H1 (cell line): ENCODE results near the gene CC2D2A. TPM values are rescaled to one million over a fixed set of nuclear protein-coding genes. Genes with fewer than 3 reads are reported as not detected.

ENCODE experiments used
- CTCF ChIA-PET: fragments of 300-600 bp; sonication (Branson Sonifier 250); formaldehyde crosslinking; loops from one replicate; lab custom pipeline; 2021; ENCODE audit not compliant: partially characterized antibody; lab: Charles Lee
- POLR2A ChIA-PET: fragments of 300-600 bp; sonication (Branson Sonifier 250); formaldehyde crosslinking; loops from one replicate; lab custom pipeline; 2021; ENCODE audit warnings: inconsistent platforms; ENCODE audit not compliant: partially characterized antibody; lab: Charles Lee
- DNase-seq, 2 experiments: peaks; one replicate each; pipeline versions ENCODE4 v3.0.0 to v3.0.0-alpha.2; 2010 to 2022; ENCODE audit warnings: low spot score in 2 of 2, low read depth in 1 of 2, mixed read lengths in 1 of 2
- FAIRE-seq: peaks from 2 replicates; lab custom pipeline; 2011; peaks lifted over from hg19 to GRCh38; lab: Jason Lieb, UNC
- H2AFZ ChIP-seq: 2 replicates; pipeline ENCODE4 v1.8.1; 2012; ENCODE audit warnings: low read length, inconsistent platforms
- H2AK5ac ChIP-seq: 2 replicates; pipeline ENCODE4 v1.6.1; 2013; ENCODE audit warnings: low read depth, low read length
- H2BK120ac ChIP-seq: replicated peaks from 2 replicates; pipeline ENCODE3; 2013; ENCODE audit warnings: low read depth, low read length, inconsistent platforms
- H2BK12ac ChIP-seq: 2 replicates; pipeline ENCODE4 v1.6.1; 2013; ENCODE audit warnings: low read depth, low read length
- H2BK15ac ChIP-seq: 2 replicates; pipeline ENCODE4 v1.6.1; 2013; ENCODE audit warnings: low read length
- H2BK20ac ChIP-seq: 2 replicates; pipeline ENCODE4 v1.6.1; 2013; ENCODE audit warnings: low read length
- H2BK5ac ChIP-seq: 2 replicates; pipeline ENCODE4 v1.6.1; 2013; ENCODE audit warnings: low read depth, low read length
- H3K14ac ChIP-seq: 2 replicates; pipeline ENCODE4 v1.6.1; 2013; ENCODE audit warnings: inconsistent platforms; ENCODE audit not compliant: insufficient read length
- H3K18ac ChIP-seq: 2 replicates; pipeline ENCODE4 v1.6.1; 2013; ENCODE audit warnings: low read length; ENCODE audit errors: extremely low read depth
- H3K23ac ChIP-seq: 2 replicates; pipeline ENCODE4 v1.6.1; 2013; ENCODE audit warnings: inconsistent platforms; ENCODE audit not compliant: insufficient read length
- H3K23me2 ChIP-seq: 2 replicates; pipeline ENCODE4 v1.6.1; 2013; ENCODE audit warnings: low read depth, low read length
- H3K27ac ChIP-seq: 2 replicates; pipeline ENCODE4 v1.6.1; 2011; ENCODE audit warnings: low read depth, low read length, inconsistent platforms
- H3K27me3 ChIP-seq, 4 experiments: replicated peaks in 1 of 4; 1 replicate in 1 of 4; 2 replicates in 3 of 4; pipeline versions ENCODE4 v1.6.1 to v1.8.1; 2011 to 2013; ENCODE audit warnings: low read length in 3 of 4, mild to moderate bottlenecking in 3 of 4, inconsistent platforms in 2 of 4, mixed read lengths in 2 of 4, moderate library complexity in 1 of 4; ENCODE audit not compliant: control insufficient read depth in 3 of 4, insufficient read depth in 3 of 4; ENCODE audit errors: extremely low read depth in 1 of 4
- H3K36me3 ChIP-seq, 4 experiments: 2 replicates each; pipeline versions ENCODE4 v1.6.1 to v1.8.1; 2011 to 2013; ENCODE audit warnings: mild to moderate bottlenecking in 4 of 4, low read length in 3 of 4, moderate library complexity in 2 of 4, control low read depth in 1 of 4, inconsistent platforms in 1 of 4; ENCODE audit not compliant: insufficient read depth in 4 of 4, control insufficient read depth in 2 of 4
- H3K4ac ChIP-seq: replicated peaks from 2 replicates; pipeline ENCODE3; 2013; ENCODE audit warnings: low read length, low read depth, mixed read lengths, inconsistent platforms; ENCODE audit not compliant: insufficient read length
- H3K4me1 ChIP-seq, 4 experiments: replicated peaks in 1 of 4; 1 replicate in 1 of 4; 2 replicates in 3 of 4; pipeline versions ENCODE4 v1.6.1 to v1.8.1; 2011 to 2013; ENCODE audit warnings: low read length in 3 of 4, inconsistent platforms in 2 of 4, mixed read lengths in 1 of 4; ENCODE audit not compliant: insufficient read depth in 4 of 4, control insufficient read depth in 3 of 4
- H3K4me2 ChIP-seq, 2 experiments: 2 replicates each; pipeline versions ENCODE4 v1.6.1 to v1.8.1; 2011 to 2013; ENCODE audit warnings: low read depth in 2 of 2, low read length in 2 of 2, control low read depth in 1 of 2, inconsistent platforms in 1 of 2, mild to moderate bottlenecking in 1 of 2; ENCODE audit not compliant: insufficient read depth in 1 of 2
- H3K4me3 ChIP-seq, 4 experiments: fragments of 200-600, 300-600 bp in 1 of 4; sonication (generic), shearing (Covaris generic), sonication (Bioruptor Twin) in 1 of 4; 2 replicates each; pipeline versions ENCODE4 v1.5.1 to v1.8.1; 2011 to 2016; ENCODE audit warnings: low read length in 4 of 4, low read depth in 3 of 4, control low read depth in 2 of 4, inconsistent platforms in 2 of 4, mild to moderate bottlenecking in 2 of 4, mixed read lengths in 1 of 4, moderate library complexity in 1 of 4; ENCODE audit not compliant: insufficient read depth in 2 of 4; ENCODE audit errors: extremely low read depth in 1 of 4
- H3K56ac ChIP-seq: replicated peaks from 2 replicates; pipeline ENCODE3; 2013; ENCODE audit warnings: low read depth, mild to moderate bottlenecking, mixed read lengths, low read length, inconsistent platforms; ENCODE audit not compliant: insufficient read length
- H3K79me1 ChIP-seq: 2 replicates; pipeline ENCODE4 v1.6.1; 2013; ENCODE audit warnings: low read depth, low read length, control low read depth
- H3K79me2 ChIP-seq, 2 experiments: 2 replicates each; pipeline versions ENCODE4 v1.6.1 to v1.8.1; 2012 to 2013; ENCODE audit warnings: low read length in 2 of 2, mild to moderate bottlenecking in 2 of 2, inconsistent platforms in 1 of 2; ENCODE audit not compliant: insufficient read depth in 2 of 2, control insufficient read depth in 1 of 2
- H3K9ac ChIP-seq, 4 experiments: replicated peaks in 1 of 4; 1 replicate in 1 of 4; 2 replicates in 3 of 4; pipeline versions ENCODE4 v1.6.1 to v1.8.1; 2011 to 2013; ENCODE audit warnings: low read depth in 3 of 4, low read length in 3 of 4, control low read depth in 2 of 4, mild to moderate bottlenecking in 2 of 4, moderate library complexity in 2 of 4, inconsistent platforms in 1 of 4; ENCODE audit errors: extremely low read depth in 1 of 4
- H3K9me3 ChIP-seq, 2 experiments: 2 replicates each; pipeline versions ENCODE4 v1.6.1 to v1.8.1; 2012 to 2013; ENCODE audit warnings: mild to moderate bottlenecking in 2 of 2, moderate library complexity in 2 of 2, control low read depth in 1 of 2, inconsistent platforms in 1 of 2, low read depth in 1 of 2, low read length in 1 of 2, mixed read lengths in 1 of 2; ENCODE audit not compliant: insufficient read depth in 2 of 2
- H4K20me1 ChIP-seq, 2 experiments: replicated peaks in 1 of 2; 2 replicates each; pipeline versions ENCODE3 to v1.8.1; 2011 to 2013; ENCODE audit warnings: inconsistent platforms in 2 of 2, low read length in 2 of 2, mild to moderate bottlenecking in 1 of 2; ENCODE audit not compliant: insufficient read depth in 2 of 2, control insufficient read depth in 1 of 2
- H4K5ac ChIP-seq: 2 replicates; pipeline ENCODE4 v1.6.1; 2013; ENCODE audit warnings: low read length, low read depth, mixed read lengths, inconsistent platforms; ENCODE audit not compliant: insufficient read length
- H4K8ac ChIP-seq: 2 replicates; pipeline ENCODE4 v1.8.0; 2013; ENCODE audit warnings: mild to moderate bottlenecking, moderate library complexity, low read length, inconsistent platforms; ENCODE audit not compliant: insufficient read depth; ENCODE audit errors: extremely low read depth
- H4K91ac ChIP-seq: replicated peaks from 2 replicates; pipeline ENCODE3; 2013; ENCODE audit warnings: low read length, mixed read lengths, inconsistent platforms; ENCODE audit not compliant: insufficient read length
- BRCA1 ChIP-seq: IDR thresholded peaks from 2 replicates; pipeline ENCODE4 v1.6.1; 2012; ENCODE audit warnings: low read depth, low read length, improper control_type of control experiment
- CHD1 ChIP-seq: IDR thresholded peaks from 2 replicates; pipeline ENCODE4 v1.6.1; 2012; ENCODE audit warnings: low read depth, low read length, improper control_type of control experiment
- CHD2 ChIP-seq: IDR thresholded peaks from 2 replicates; pipeline ENCODE4 v1.6.1; 2012; ENCODE audit warnings: low read length, improper control_type of control experiment
- EP300 ChIP-seq, 2 experiments: IDR thresholded peaks; 1 replicate in 1 of 2; 2 replicates in 1 of 2; pipeline ENCODE4 v1.6.1; 2011 to 2012; ENCODE audit warnings: low read depth in 2 of 2, low read length in 2 of 2, mild to moderate bottlenecking in 2 of 2, borderline replicate concordance in 1 of 2, inconsistent platforms in 1 of 2, moderate library complexity in 1 of 2
- FOSL1 ChIP-seq: IDR thresholded peaks from 2 replicates; pipeline ENCODE4 v1.6.1; 2011; ENCODE audit warnings: mild to moderate bottlenecking, low read depth, low read length, moderate library complexity; ENCODE audit not compliant: insufficient read depth
- HDAC6 ChIP-seq: IDR thresholded peaks from one replicate; pipeline ENCODE4 v1.7.1; 2012; ENCODE audit warnings: low read depth, mild to moderate bottlenecking, inconsistent platforms, low read length, moderate library complexity
- NANOG ChIP-seq: IDR thresholded peaks from 2 replicates; pipeline ENCODE4 v1.6.1; 2011; ENCODE audit warnings: low read length, low read depth, mild to moderate bottlenecking, inconsistent platforms; ENCODE audit not compliant: insufficient read depth, poor library complexity, severe bottlenecking
- POLR2AphosphoS5 ChIP-seq: IDR thresholded peaks from 2 replicates; pipeline ENCODE4 v1.6.1; 2011; ENCODE audit warnings: low read depth, low read length
- POU5F1 ChIP-seq: IDR thresholded peaks from 2 replicates; pipeline ENCODE4 v1.6.1; 2011; ENCODE audit warnings: low read depth, mild to moderate bottlenecking, low read length, moderate library complexity
- SAP30 ChIP-seq: fragments of 300-600 bp; sonication (generic); IDR thresholded peaks from 2 replicates; pipeline ENCODE4 v1.7.1; 2012; ENCODE audit warnings: low read length, moderate library complexity, mild to moderate bottlenecking, inconsistent platforms; ENCODE audit not compliant: insufficient read depth, insufficient replicate concordance
- SIRT6 ChIP-seq: IDR thresholded peaks from one replicate; pipeline ENCODE4 v1.7.1; 2012; ENCODE audit warnings: low read length, inconsistent platforms
- SIX5 ChIP-seq: IDR thresholded peaks from 2 replicates; pipeline ENCODE4 v1.6.1; 2011; ENCODE audit warnings: mild to moderate bottlenecking, low read depth, low read length
- TBP ChIP-seq: IDR thresholded peaks from 2 replicates; pipeline ENCODE4 v1.6.1; 2011; ENCODE audit warnings: low read depth, low read length, improper control_type of control experiment
- TEAD4 ChIP-seq: IDR thresholded peaks from 2 replicates; pipeline ENCODE4 v1.6.1; 2012; ENCODE audit warnings: low read depth, low read length, inconsistent platforms, mixed read lengths
- WGBS, 2 experiments: shearing (Covaris generic) in 1 of 2; methylation state at CpG; one replicate each; pipeline versions ENCODE4 v1.1.6 to v1.1.7; 2013 to 2015; ENCODE audit warnings: low lambda C conversion rate in 2 of 2, mixed read lengths in 2 of 2, inconsistent platforms in 1 of 2, low coverage in 1 of 2, missing lambda C conversion rate in 1 of 2; ENCODE audit not compliant: insufficient replicate concordance in 2 of 2, insufficient coverage in 1 of 2, insufficient read length in 1 of 2; ENCODE audit errors: extremely low coverage in 1 of 2, missing lambda C conversion rate in 1 of 2; 5-methylcytosine and 5-hydroxymethylcytosine counted together
- polyA plus RNA-seq, 7 experiments: library from polyadenylated mRNA; depleted of rRNA in 3 of 7; stranded (reverse) in 5 of 7; unstranded in 2 of 7; fragments of >200 nt in 5 of 7; fragments of 200-250 nt in 2 of 7; gene quantifications; 1 replicate in 5 of 7; 2 replicates in 1 of 7; 4 replicates in 1 of 7; pipeline versions ENCODE4 v1.2.1 to v1.2.3, GENCODE V29; 2011 to 2013; ENCODE audit warnings: missing spikeins in 2 of 7, mixed read lengths in 2 of 7
- total RNA-seq: library from RNA; stranded (reverse); fragmentation: NEBNext Ultra II Directional; extraction: Animal tissue kit (Norgen Biotek cat#: 25700); gene quantifications from 2 replicates; pipeline ENCODE4 v1.2.1, GENCODE V29; 2021

The CC2D2A gene
- total and polyA plus RNA-seq, 2 of the 8 experiments (the other 6 are each of a cell fraction or from before 2014, with no cell fraction given) = 11.0 to 12.2 TPM

DNA sequence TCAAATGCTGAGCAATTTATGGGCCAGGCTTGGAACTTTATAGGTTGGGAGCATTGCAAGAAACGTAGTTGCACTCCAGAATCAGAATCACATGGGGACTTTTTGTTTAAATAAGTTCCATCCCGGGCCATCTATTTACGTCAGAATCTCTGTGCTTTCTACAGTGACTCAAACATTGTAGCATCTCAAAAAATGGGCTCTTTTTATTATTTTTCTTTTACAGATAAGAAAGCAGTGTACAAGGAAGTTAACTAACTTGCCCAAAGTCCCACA is 10.2 kb downstream of the CC2D2A start:
- Histone ChIP-seq H3K4ac (peak overlapping the region; percentile 24), H2AK5ac (no peak overlapping the region; the same call in 1 of the 2 replicates), H3K79me1 (no peaks in the 10 kb centered on the region), H3K79me2 (no peaks in the 10 kb centered on the region), H3K27ac (peak overlapping the region; percentile 86; the same call in 1 of the 2 replicates), H4K20me1 (no peaks in the 10 kb centered on the region), H4K8ac (peak overlapping the region; percentile 90; the same call in 1 of the 2 replicates), H3K27me3 (no peaks in the 10 kb centered on the region), H3K56ac (no peak overlapping the region), H3K23ac (no peak overlapping the region), H3K4me2 (peak overlapping the region; percentile 60 to 83), H3K36me3 (no peaks in the 10 kb centered on the region), H3K9me3 (no peaks in the 10 kb centered on the region), H3K18ac (peak overlapping the region; percentile 88; the same call in 1 of the 2 replicates), H3K14ac (no peak overlapping the region), H2BK5ac (peak overlapping the region; percentile 97), H2AFZ (no peak overlapping the region), H4K91ac (peak overlapping the region; percentile 81), H2BK20ac (no peak overlapping the region), H3K4me3 (peak overlapping the region; percentile 40 to 69 (median 66); a peak in 7 of 8 replicates), H2BK12ac (peak overlapping the region; percentile 77), H3K4me1 (peaks cover 3 to 6% (median 5%) of the 10 kb centered on the region in 4 experiments; a peak in 5 of 7 replicates), H4K5ac (peak overlapping the region; percentile 89), H3K23me2 (peaks cover 2% of the 10 kb centered on the region), H2BK15ac (peak overlapping the region; percentile 13; the same call in 1 of the 2 replicates), H3K9ac (peak overlapping the region in 2 of 4 experiments; percentile 74 to 92; a peak in 5 of 7 replicates), H2BK120ac (no peak overlapping the region)
- CTCF ChIA-PET = interaction anchor here (0.5 to 1.8 kb wide), 36 partner anchors 9 to 474 kb away, joined by 3 to 15 read pairs (median 4); partner anchors contain the start of genes CC2D2A and CD38
- no peak for DNase-seq
- WGBS, 2 experiments = 72% methylated on average over 3 of the region's 3 CpGs; no CpG with 5 or more reads in 1 of the 2 experiments
- no peak for FAIRE-seq
- POLR2A ChIA-PET = interaction anchor here (0.9 to 3.8 kb wide), 8 partner anchors 10 to 403 kb away, joined by 3 to 52 read pairs (median 4); partner anchors contain the start of genes CC2D2A and FBXL5
- TF ChIP-seq SAP30 (no peak), NANOG (no peak), FOSL1 (no peak), TBP (no peak), HDAC6 (no peak), POU5F1 (no peak), SIRT6 (no peak), SIX5 (no peak), BRCA1 (no peak), CHD2 (no peak), CHD1 (no peak), POLR2AphosphoS5 (no peak), EP300 (IDR thresholded peaks at IDR 0.05; ENCODE audit: borderline replicate concordance in 1 of 2, low read depth in 2 of 2, low read length in 2 of 2) (no peak), TEAD4 (no peak)
